ENCODE data around the gene ARHGAP23.
"Not testable (repeated sequence)": the region's sequence is repeated elsewhere in the genome, so short reads cannot be mapped to it uniquely, and the experiment has no call there.

Gene ARHGAP23

GRCh38 chr17:38492067-38493040, 64.1 kb downstream of the ARHGAP23 start:
- peak; percentile 79 for ATAC-seq

GRCh38 chr17:38494152-38494551, 65.9 kb downstream of the ARHGAP23 start:
- not testable (repeated sequence) for ATAC-seq

GRCh38 chr17:38497656-38498055, 69.4 kb downstream of the ARHGAP23 start:
- not testable (repeated sequence) for ATAC-seq

GRCh38 chr17:38498353-38498752, 70.1 kb downstream of the ARHGAP23 start:
- TF ChIP-seq ZNF8 (CRISPR knock-in tag; IDR thresholded peaks at IDR 0.05): no peak

GRCh38 chr17:38499230-38499629, 71.0 kb downstream of the ARHGAP23 start:
- not testable (repeated sequence) for ATAC-seq

More at GRCh38 chr17:38498353-38498752, 70.1 kb downstream of the ARHGAP23 start:
- no peak for ATAC-seq

- ATAC-seq: not testable (repeated sequence)
These were observed 73.5 kb downstream of the ARHGAP23 start for GRCh38 chr17:38501718-38502117.

GRCh38 chr17:38503286-38503913, 75.1 kb downstream of the ARHGAP23 start:
- ATAC-seq: not testable (repeated sequence)

GRCh38 chr17:38504216-38504615, 76.0 kb downstream of the ARHGAP23 start:
- no peak for ATAC-seq
- no peak for TF ChIP-seq ZNF565 (CRISPR knock-in tag; conservative IDR thresholded peaks at IDR 0.05; ENCODE audit: low read depth)
- TF ChIP-seq ARNTL (CRISPR knock-in tag; IDR thresholded peaks at IDR 0.05; ENCODE audit: borderline replicate concordance, low read depth): no peak
- no peak for TF ChIP-seq ZFP30 (CRISPR knock-in tag; IDR thresholded peaks at IDR 0.05)
- TF ChIP-seq ZFP3 (CRISPR knock-in tag; IDR thresholded peaks at IDR 0.05): no peak

GRCh38 chr17:38507436-38507835, 79.2 kb downstream of the ARHGAP23 start:
- no peak for TF ChIP-seq TSHZ2 (CRISPR knock-in tag; IDR thresholded peaks at IDR 0.05)
- TF ChIP-seq ESRRG (CRISPR knock-in tag; IDR thresholded peaks at IDR 0.05): no peak
- TF ChIP-seq SNAI2 (CRISPR knock-in tag; IDR thresholded peaks at IDR 0.05): no peak
- no peak for TF ChIP-seq ISL1 (CRISPR knock-in tag; IDR thresholded peaks at IDR 0.05)
- TF ChIP-seq OSR1 (CRISPR knock-in tag; IDR thresholded peaks at IDR 0.05): no peak
- TF ChIP-seq ZC3H10 (CRISPR knock-in tag; IDR thresholded peaks at IDR 0.05): no peak
- TF ChIP-seq ZNF8 (CRISPR knock-in tag; IDR thresholded peaks at IDR 0.05): no peak
- no peak for TF ChIP-seq TOX (CRISPR knock-in tag; IDR thresholded peaks at IDR 0.05; ENCODE audit: borderline replicate concordance)
- TF ChIP-seq RARB (CRISPR knock-in tag; IDR thresholded peaks at IDR 0.05): no peak
- no peak for ATAC-seq

GRCh38 chr17:38507921-38508569, 79.8 kb downstream of the ARHGAP23 start:
- no peak for TF ChIP-seq OSR1 (CRISPR knock-in tag; IDR thresholded peaks at IDR 0.05)
- TF ChIP-seq SNAI2 (CRISPR knock-in tag; IDR thresholded peaks at IDR 0.05): no peak
- no peak for TF ChIP-seq TOX (CRISPR knock-in tag; IDR thresholded peaks at IDR 0.05; ENCODE audit: borderline replicate concordance)
- no peak for TF ChIP-seq ESRRG (CRISPR knock-in tag; IDR thresholded peaks at IDR 0.05)
- TF ChIP-seq ZFP30 (CRISPR knock-in tag; IDR thresholded peaks at IDR 0.05): no peak
- no peak for TF ChIP-seq RARB (CRISPR knock-in tag; IDR thresholded peaks at IDR 0.05)
- peak; percentile 96 for TF ChIP-seq ZFP3 (CRISPR knock-in tag; IDR thresholded peaks at IDR 0.05)
- no peak for ATAC-seq

All from SK-N-SH treated with all-trans-retinoic acid at 6 μM for 48 hours (cell line).